Head of caudate nucleus (tissue), 42 donors: ENCODE measurements around the gene NIPAL4.
"Not testable (repeated sequence)": the region's sequence is repeated elsewhere in the genome, so short reads cannot be mapped to it uniquely, and the experiment has no call there.

Source experiments
- DNase-seq, 42 donors: peaks; one replicate each; pipeline versions ENCODE4 v3.0.0 to v3.0.0-alpha.2; 2020 to 2021; ENCODE audit warnings: mixed read lengths in 7 of 42
- intact Hi-C: fragments of 100-400 bp; cut with DNase I; formaldehyde crosslinking; loops from one replicate; pipeline ENCODE4 v1.15.0; 2022

The NIPAL4 gene

GRCh38 chr5:157479612-157480510 lies 19.8 kb downstream of the NIPAL4 start:
- peak in 2 of 42 donors; percentile 43 to 60 for DNase-seq
- intact Hi-C loops: loop anchor here (10.0 kb wide), 1 partner anchor 135 kb away; a partner anchor contains a TSS

GRCh38 chr5:157481265-157481664 lies 21.3 kb downstream of the NIPAL4 start:
- intact Hi-C loops: no loop called here
- DNase-seq: no peak

- DNase-seq: no peak
- intact Hi-C loops: no loop called here
Measured at GRCh38 chr5:157481666-157482065, 21.7 kb downstream of the NIPAL4 start.

GRCh38 chr5:157482702-157483101 lies 22.7 kb downstream of the NIPAL4 start:
- intact Hi-C loops, DNase-seq: not testable (repeated sequence)

GRCh38 chr5:157484768-157485167 lies 24.8 kb downstream of the NIPAL4 start:
- intact Hi-C loops: no loop called here
- peak in 21 of 42 donors; percentile 17 to 79 (median 49) for DNase-seq

GRCh38 chr5:157485340-157485739 lies 25.3 kb downstream of the NIPAL4 start:
- no peak for DNase-seq
- intact Hi-C loops: no loop called here

GRCh38 chr5:157485811-157486210 lies 25.8 kb downstream of the NIPAL4 start:
- DNase-seq: no peak
- intact Hi-C loops: no loop called here

- DNase-seq: peak in 1 of 42 donors; percentile 25
- intact Hi-C loops: no loop called here
Measured at GRCh38 chr5:157486221-157486681, 26.2 kb downstream of the NIPAL4 start.

- intact Hi-C loops: no loop called here
- DNase-seq: no peak
Measured at GRCh38 chr5:157486861-157487260, 26.8 kb downstream of the NIPAL4 start.

GRCh38 chr5:157487358-157487757 lies 27.3 kb downstream of the NIPAL4 start:
- intact Hi-C loops: no loop called here
- no peak for DNase-seq

- intact Hi-C loops: no loop called here
- DNase-seq: peak in 1 of 42 donors; percentile 10
Measured at GRCh38 chr5:157491471-157491995, 31.5 kb downstream of the NIPAL4 start.

GRCh38 chr5:157492886-157493285 lies 32.9 kb downstream of the NIPAL4 start:
- intact Hi-C loops: no loop called here
- DNase-seq: peak in 1 of 42 donors; percentile 12

- intact Hi-C loops: no loop called here
Measured at GRCh38 chr5:157494178-157494832, 34.3 kb downstream of the NIPAL4 start.

GRCh38 chr5:157496864-157497263 lies 36.9 kb downstream of the NIPAL4 start:
- intact Hi-C loops: no loop called here
- DNase-seq: no peak

More at GRCh38 chr5:157494178-157494832, 34.3 kb downstream of the NIPAL4 start:
- peak in 1 of 42 donors; percentile 12 for DNase-seq

GRCh38 chr5:157497875-157498611 lies 38.0 kb downstream of the NIPAL4 start:
- intact Hi-C loops: no loop called here
- no peak for DNase-seq

- DNase-seq: peak in 8 of 42 donors; percentile 17 to 47 (median 28)
- intact Hi-C loops: no loop called here
Measured at GRCh38 chr5:157502143-157502647, 42.2 kb downstream of the NIPAL4 start.

- DNase-seq: no peak
- intact Hi-C loops: no loop called here
Measured at GRCh38 chr5:157504053-157504452, 44.0 kb downstream of the NIPAL4 start.

GRCh38 chr5:157505496-157505895 lies 45.5 kb downstream of the NIPAL4 start:
- no peak for DNase-seq
- intact Hi-C loops: no loop called here

- intact Hi-C loops: no loop called here
Measured at GRCh38 chr5:157506066-157506590, 46.1 kb downstream of the NIPAL4 start.

More at GRCh38 chr5:157506066-157506590, 46.1 kb downstream of the NIPAL4 start:
- no peak for DNase-seq
